SH-SY5Y (cell line): ENCODE results near the gene TMEM63C.

Experiments
- GATA2 ChIP-seq: IDR thresholded peaks from 2 replicates; pipeline ENCODE4 v1.6.1; 2011; ENCODE audit warnings: mild to moderate bottlenecking, low read depth, low read length
- GATA3 ChIP-seq: IDR thresholded peaks from 2 replicates; pipeline ENCODE4 v1.6.1; 2011; ENCODE audit warnings: low read depth, mild to moderate bottlenecking, low read length, moderate library complexity

DNA sequence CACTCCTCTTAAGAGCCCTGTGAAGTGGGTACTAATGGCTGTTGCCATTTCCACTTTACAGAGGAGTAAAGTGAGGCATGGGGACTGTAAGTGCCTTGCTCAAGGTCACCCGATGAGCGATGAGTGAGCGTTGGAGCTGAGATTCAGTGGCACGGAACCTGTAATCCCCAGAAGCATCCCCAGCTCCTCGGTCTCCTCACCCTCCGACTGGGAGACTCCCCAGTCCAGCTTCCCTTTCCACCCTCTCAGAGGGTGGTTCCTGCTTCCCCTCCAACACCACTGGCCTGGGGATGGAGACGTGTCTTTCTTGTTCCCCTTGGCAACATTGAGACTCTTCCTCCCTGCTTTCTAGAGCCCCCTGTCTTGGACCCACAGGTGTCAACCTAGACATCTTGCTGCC, 32.6 kb downstream of the TMEM63C start:
- TF ChIP-seq GATA3 (no peak), GATA2 (no peak)
